Loucy (cell line): Measurements from ENCODE around the gene KIFC3.

Source experiments
- EZH2phosphoT487 ChIP-seq: fragments of 200-600 bp; IDR thresholded peaks from 2 replicates; pipeline ENCODE4 v1.6.1; 2018; ENCODE audit warnings: antibody characterized with exemption, mild to moderate bottlenecking, moderate library complexity, borderline replicate concordance
- TF ChIP-seq, protein P1 (sequence below): fragments of 200-600 bp; sonication (generic); conservative IDR thresholded peaks from 2 replicates; pipeline ENCODE4 v1.5.1; 2014; ENCODE audit warnings: mild to moderate bottlenecking, antibody characterized with exemption, low read length

DNA sequence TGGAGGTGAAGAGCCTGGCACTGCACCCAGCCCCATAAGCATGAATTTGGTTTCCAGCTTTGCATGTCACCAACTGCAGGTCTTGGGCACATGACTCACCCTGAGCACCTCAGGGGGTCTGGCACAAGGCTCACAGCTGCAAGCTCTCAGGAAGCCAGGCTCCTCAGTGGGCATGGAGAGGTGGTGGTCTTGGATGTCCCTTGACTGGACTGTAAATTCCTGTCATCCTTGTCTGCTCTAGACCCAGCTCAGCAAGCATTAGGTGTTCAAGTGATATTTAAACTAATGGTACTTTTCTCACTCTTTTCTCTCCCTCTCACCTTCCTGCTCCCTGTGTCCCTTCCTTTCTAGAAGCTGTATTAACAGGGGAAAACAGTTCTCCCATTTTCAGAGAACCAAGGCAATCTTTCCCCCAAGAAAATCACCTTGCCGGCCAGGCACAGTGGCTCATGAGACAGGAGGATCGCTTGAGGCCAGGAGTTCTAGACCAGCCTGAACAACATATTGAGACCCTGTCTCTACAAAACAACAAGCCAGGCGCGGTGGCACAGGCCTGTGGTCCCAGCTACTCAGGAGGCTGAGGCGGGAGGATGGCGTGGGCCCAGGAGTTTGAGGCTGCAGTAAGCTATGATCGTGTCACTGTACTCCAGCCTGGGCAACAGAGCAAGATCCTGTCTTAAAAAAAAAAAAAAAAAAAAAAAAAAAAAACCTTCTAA lies 5.1 kb upstream of the KIFC3 start:
- TF ChIP-seq, protein P1, sequence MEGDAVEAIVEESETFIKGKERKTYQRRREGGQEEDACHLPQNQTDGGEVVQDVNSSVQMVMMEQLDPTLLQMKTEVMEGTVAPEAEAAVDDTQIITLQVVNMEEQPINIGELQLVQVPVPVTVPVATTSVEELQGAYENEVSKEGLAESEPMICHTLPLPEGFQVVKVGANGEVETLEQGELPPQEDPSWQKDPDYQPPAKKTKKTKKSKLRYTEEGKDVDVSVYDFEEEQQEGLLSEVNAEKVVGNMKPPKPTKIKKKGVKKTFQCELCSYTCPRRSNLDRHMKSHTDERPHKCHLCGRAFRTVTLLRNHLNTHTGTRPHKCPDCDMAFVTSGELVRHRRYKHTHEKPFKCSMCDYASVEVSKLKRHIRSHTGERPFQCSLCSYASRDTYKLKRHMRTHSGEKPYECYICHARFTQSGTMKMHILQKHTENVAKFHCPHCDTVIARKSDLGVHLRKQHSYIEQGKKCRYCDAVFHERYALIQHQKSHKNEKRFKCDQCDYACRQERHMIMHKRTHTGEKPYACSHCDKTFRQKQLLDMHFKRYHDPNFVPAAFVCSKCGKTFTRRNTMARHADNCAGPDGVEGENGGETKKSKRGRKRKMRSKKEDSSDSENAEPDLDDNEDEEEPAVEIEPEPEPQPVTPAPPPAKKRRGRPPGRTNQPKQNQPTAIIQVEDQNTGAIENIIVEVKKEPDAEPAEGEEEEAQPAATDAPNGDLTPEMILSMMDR = no peak
- TF ChIP-seq EZH2phosphoT487 = no peak
